A673 (cell line): ENCODE measurements around the gene NAV2. TPM values are rescaled to one million over a fixed set of nuclear protein-coding genes. Genes with fewer than 3 reads are reported as not detected.

Source experiments
- BruUV-seq: library from RNA; stranded (reverse); fragments of 400-500 nt; replicated peaks from 2 replicates; lab custom pipeline; 2021; lab: Mats Ljungman, UMichigan
- CTCF ChIA-PET: fragments of 300-600 bp; sonication (Branson Sonifier 250); formaldehyde crosslinking; loops from one replicate; lab custom pipeline; 2022; ENCODE audit warnings: antibody characterized with exemption; lab: Charles Lee
- POLR2A ChIA-PET: fragments of 300-600 bp; sonication (Branson Sonifier 250); formaldehyde crosslinking; loops from one replicate; lab custom pipeline; 2022; ENCODE audit warnings: antibody characterized with exemption; ENCODE audit not compliant: low non-redundant PET; lab: Charles Lee
- DNase-seq: peaks from one replicate; pipeline ENCODE4 v3.0.0-alpha.2; 2015; ENCODE audit warnings: low spot score
- H3K27ac ChIP-seq: fragments of 200-600 bp; sonication (generic); 2 replicates; pipeline ENCODE4 v1.5.1; 2016; ENCODE audit warnings: mixed run types, low read depth, mild to moderate bottlenecking, mixed read lengths, antibody characterized with exemption, low read length; ENCODE audit not compliant: poor library complexity, severe bottlenecking
- H3K27me3 ChIP-seq: fragments of 200-600 bp; sonication (generic); replicated peaks from 2 replicates; pipeline ENCODE4 v1.6.1; 2017; ENCODE audit warnings: mixed run types, low read depth, mild to moderate bottlenecking, mixed read lengths, antibody characterized with exemption, low read length; ENCODE audit not compliant: insufficient read depth, poor library complexity
- H3K36me3 ChIP-seq: fragments of 200-600 bp; sonication (generic); 2 replicates; pipeline ENCODE4 v1.6.1; 2016; ENCODE audit warnings: mixed run types, mild to moderate bottlenecking, mixed read lengths, antibody characterized with exemption, low read length; ENCODE audit not compliant: insufficient read depth, poor library complexity, severe bottlenecking
- H3K4me1 ChIP-seq: fragments of 200-600 bp; sonication (generic); 2 replicates; pipeline ENCODE4 v1.6.1; 2017; ENCODE audit warnings: mixed run types, mild to moderate bottlenecking, mixed read lengths, antibody characterized with exemption, low read length; ENCODE audit not compliant: insufficient read depth, poor library complexity, severe bottlenecking
- H3K4me3 ChIP-seq: fragments of 200-600 bp; sonication (generic); 2 replicates; pipeline ENCODE4 v1.5.1; 2016; ENCODE audit warnings: low read depth, mixed run types, mild to moderate bottlenecking, mixed read lengths, low read length; ENCODE audit not compliant: poor library complexity, severe bottlenecking
- H3K9me3 ChIP-seq: fragments of 200-600 bp; sonication (generic); 2 replicates; pipeline ENCODE4 v1.6.1; 2016; ENCODE audit warnings: mixed run types, low read depth, mild to moderate bottlenecking, mixed read lengths, antibody characterized with exemption, low read length; ENCODE audit not compliant: poor library complexity, severe bottlenecking
- EZH2 ChIP-seq: fragments of 200-600 bp; sonication (generic); IDR thresholded peaks from 2 replicates; pipeline ENCODE4 v1.6.1; 2017; ENCODE audit warnings: borderline replicate concordance, low read depth, mild to moderate bottlenecking, mixed read lengths, antibody characterized with exemption, low read length; ENCODE audit not compliant: poor library complexity, severe bottlenecking
- intact Hi-C: fragments of 100-400 bp; cut with micrococcal nuclease; formaldehyde crosslinking; loops from one replicate; pipeline ENCODE4 v1.10.0; 2022; ENCODE audit not compliant: unreplicated experiment
- total RNA-seq: library from RNA; stranded (reverse); gene quantifications from 2 replicates; pipeline ENCODE4 v1.2.3, GENCODE V29; 2021
- TF ChIP-seq, protein P1 (sequence below): fragments of 300-800, 200-600 bp; sonication (generic); conservative IDR thresholded peaks from 2 replicates; pipeline ENCODE4 v1.5.1; 2017; ENCODE audit warnings: low read depth, mild to moderate bottlenecking, antibody characterized with exemption, low read length, moderate library complexity, mixed read lengths

NAV2 gene
- total RNA-seq, 1 experiment from 2014 or later, result not detected

DNA sequence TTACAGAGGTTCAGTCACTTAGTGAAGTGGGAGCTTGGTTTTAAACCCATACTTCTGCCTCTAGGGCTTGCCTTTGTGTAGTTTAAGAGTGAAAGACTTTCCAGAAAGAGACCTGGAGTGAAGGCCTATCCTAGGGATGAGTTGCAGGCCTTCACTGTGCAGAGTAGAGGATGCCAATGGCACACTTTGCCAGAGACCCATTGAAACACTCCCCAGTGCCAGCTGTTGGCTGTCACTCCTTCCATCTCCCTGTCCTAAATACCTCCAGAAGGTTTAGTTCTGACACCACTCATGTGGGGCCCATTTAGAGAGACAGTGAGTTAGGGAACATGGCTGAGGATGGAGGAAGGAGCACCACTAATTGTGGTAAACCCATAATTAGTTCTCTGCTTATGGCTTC, 31.5 kb downstream of the NAV2 start:
- no peak for TF ChIP-seq EZH2
- TF ChIP-seq, protein P1, sequence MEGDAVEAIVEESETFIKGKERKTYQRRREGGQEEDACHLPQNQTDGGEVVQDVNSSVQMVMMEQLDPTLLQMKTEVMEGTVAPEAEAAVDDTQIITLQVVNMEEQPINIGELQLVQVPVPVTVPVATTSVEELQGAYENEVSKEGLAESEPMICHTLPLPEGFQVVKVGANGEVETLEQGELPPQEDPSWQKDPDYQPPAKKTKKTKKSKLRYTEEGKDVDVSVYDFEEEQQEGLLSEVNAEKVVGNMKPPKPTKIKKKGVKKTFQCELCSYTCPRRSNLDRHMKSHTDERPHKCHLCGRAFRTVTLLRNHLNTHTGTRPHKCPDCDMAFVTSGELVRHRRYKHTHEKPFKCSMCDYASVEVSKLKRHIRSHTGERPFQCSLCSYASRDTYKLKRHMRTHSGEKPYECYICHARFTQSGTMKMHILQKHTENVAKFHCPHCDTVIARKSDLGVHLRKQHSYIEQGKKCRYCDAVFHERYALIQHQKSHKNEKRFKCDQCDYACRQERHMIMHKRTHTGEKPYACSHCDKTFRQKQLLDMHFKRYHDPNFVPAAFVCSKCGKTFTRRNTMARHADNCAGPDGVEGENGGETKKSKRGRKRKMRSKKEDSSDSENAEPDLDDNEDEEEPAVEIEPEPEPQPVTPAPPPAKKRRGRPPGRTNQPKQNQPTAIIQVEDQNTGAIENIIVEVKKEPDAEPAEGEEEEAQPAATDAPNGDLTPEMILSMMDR, result no peak
- CTCF ChIA-PET, result no interaction called here
- H3K9me3 ChIP-seq, result no peaks in the 10 kb centered on the region
- H3K4me1 ChIP-seq, result no peaks in the 10 kb centered on the region
- no TSS peak for BruUV-seq
- DNase-seq, result no peak
- no peaks in the 10 kb centered on the region for H3K36me3 ChIP-seq
- POLR2A ChIA-PET, result no interaction called here
- no peak overlapping the region for H3K27ac ChIP-seq
- intact Hi-C loops, result no loop called here
- no peaks in the 10 kb centered on the region for H3K27me3 ChIP-seq
- no peak overlapping the region for H3K4me3 ChIP-seq

DNA sequence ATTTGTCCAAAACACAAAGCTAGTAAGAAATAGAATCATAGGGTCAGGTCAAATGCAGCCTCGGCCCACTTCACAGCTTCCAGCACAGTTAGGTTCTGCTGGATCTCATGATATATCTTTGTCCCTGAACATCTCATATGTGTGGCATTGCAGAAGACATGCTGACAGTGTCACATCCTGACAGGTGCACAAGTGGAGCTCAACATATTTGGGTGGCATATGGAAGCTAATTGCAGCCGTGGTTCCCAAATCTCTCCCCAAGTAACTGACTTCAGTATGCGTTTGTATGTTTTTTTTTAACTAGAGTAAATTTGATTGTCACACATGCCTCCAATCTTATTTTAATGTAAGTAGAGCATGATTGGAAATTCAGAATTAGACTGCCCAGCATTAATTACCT, 33.4 kb downstream of the NAV2 start:
- H3K4me1 ChIP-seq, result no peaks in the 10 kb centered on the region
- H3K27ac ChIP-seq, result no peak overlapping the region
- DNase-seq, result no peak
- intact Hi-C loops, result no loop called here
- POLR2A ChIA-PET, result no interaction called here
- H3K36me3 ChIP-seq, result no peaks in the 10 kb centered on the region
- no peaks in the 10 kb centered on the region for H3K9me3 ChIP-seq
- no peaks in the 10 kb centered on the region for H3K27me3 ChIP-seq
- CTCF ChIA-PET, result no interaction called here
- no TSS peak for BruUV-seq
- H3K4me3 ChIP-seq, result no peak overlapping the region
- TF ChIP-seq, protein P1, result no peak
- no peak for TF ChIP-seq EZH2

DNA sequence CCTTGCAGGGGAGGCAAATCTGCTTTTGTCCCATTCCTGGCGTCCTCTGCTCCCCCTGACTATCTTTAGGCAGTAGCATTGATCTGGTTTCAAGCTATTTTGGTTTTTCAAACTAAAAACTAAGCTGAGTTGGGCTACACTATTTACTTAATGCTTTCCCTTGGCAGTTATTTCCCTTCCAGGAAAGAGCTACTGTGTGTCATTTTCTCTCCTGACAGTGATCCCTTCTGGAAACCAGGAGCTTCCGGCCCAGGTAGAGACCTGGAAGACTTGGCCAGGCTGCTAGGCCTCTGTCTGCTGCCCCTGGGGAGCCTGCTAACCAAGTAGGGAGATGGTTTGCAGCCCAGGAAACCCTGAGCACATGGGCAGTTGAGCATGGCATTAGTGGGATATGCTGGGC, 35.0 kb downstream of the NAV2 start:
- no peak for TF ChIP-seq EZH2
- TF ChIP-seq, protein P1, result no peak
- ChIA-PET POLR2A (no interaction called here), CTCF (no interaction called here)
- BruUV-seq, result no TSS peak
- no peak overlapping the region for H3K27ac ChIP-seq
- H3K36me3 ChIP-seq, result no peaks in the 10 kb centered on the region
- intact Hi-C loops, result no loop called here
- H3K4me1 ChIP-seq, result no peaks in the 10 kb centered on the region
- no peaks in the 10 kb centered on the region for H3K9me3 ChIP-seq
- no peak overlapping the region for H3K4me3 ChIP-seq
- H3K27me3 ChIP-seq, result no peaks in the 10 kb centered on the region
- no peak for DNase-seq
